Epidermal melanocyte (primary cell): ENCODE measurements around the gene KCNJ6.
A peak's percentile ranks its signal among the peaks of the same experiment; 100 is the strongest.
"Not testable (repeated sequence)": the region's sequence is repeated elsewhere in the genome, so short reads cannot be mapped to it uniquely, and the experiment has no call there.

ENCODE experiments used
- DNase-seq: peaks from one replicate; pipeline ENCODE4 v3.0.0; 2011; ENCODE audit warnings: low spot score; ENCODE audit not compliant: insufficient read length

KCNJ6 gene

GRCh38 chr21:37614351-37614875 lies 301.8 kb downstream of the KCNJ6 start:
- DNase-seq: no peak

GRCh38 chr21:37607081-37607480 lies 309.2 kb downstream of the KCNJ6 start:
- no peak for DNase-seq

GRCh38 chr21:37606549-37606948 lies 309.7 kb downstream of the KCNJ6 start:
- DNase-seq: no peak

GRCh38 chr21:37605006-37605405 lies 311.3 kb downstream of the KCNJ6 start:
- no peak for DNase-seq

GRCh38 chr21:37603129-37603528 lies 313.1 kb downstream of the KCNJ6 start:
- no peak for DNase-seq

- no peak for DNase-seq
Measured at GRCh38 chr21:37601915-37602314, 314.3 kb downstream of the KCNJ6 start.

GRCh38 chr21:37601027-37601426 lies 315.2 kb downstream of the KCNJ6 start:
- DNase-seq: no peak

GRCh38 chr21:37595944-37596343 lies 320.3 kb downstream of the KCNJ6 start:
- no peak for DNase-seq

- DNase-seq: no peak
Measured at GRCh38 chr21:37594472-37594951, 321.7 kb downstream of the KCNJ6 start.

GRCh38 chr21:37593740-37594471 lies 322.4 kb downstream of the KCNJ6 start:
- DNase-seq: no peak

GRCh38 chr21:37593015-37593414 lies 323.2 kb downstream of the KCNJ6 start:
- no peak for DNase-seq

- DNase-seq: no peak
Measured at GRCh38 chr21:37592496-37592895, 323.8 kb downstream of the KCNJ6 start.

GRCh38 chr21:37591994-37592393 lies 324.3 kb downstream of the KCNJ6 start:
- DNase-seq: not testable (repeated sequence)

- DNase-seq: not testable (repeated sequence)
Measured at GRCh38 chr21:37590836-37591235, 325.4 kb downstream of the KCNJ6 start.

- not testable (repeated sequence) for DNase-seq
Measured at GRCh38 chr21:37588644-37589043, 327.6 kb downstream of the KCNJ6 start.

GRCh38 chr21:37587635-37588177 lies 328.6 kb downstream of the KCNJ6 start:
- DNase-seq: no peak

- no peak for DNase-seq
Measured at GRCh38 chr21:37587203-37587602, 329.1 kb downstream of the KCNJ6 start.

GRCh38 chr21:37582590-37582989 lies 333.7 kb downstream of the KCNJ6 start:
- DNase-seq: peak; percentile 68

GRCh38 chr21:37580666-37581065 lies 335.6 kb downstream of the KCNJ6 start:
- DNase-seq: no peak

GRCh38 chr21:37579356-37579755 lies 336.9 kb downstream of the KCNJ6 start:
- DNase-seq: no peak

GRCh38 chr21:37578471-37579126 lies 337.7 kb downstream of the KCNJ6 start:
- no peak for DNase-seq

- DNase-seq: not testable (repeated sequence)
Measured at GRCh38 chr21:37576929-37577328, 339.3 kb downstream of the KCNJ6 start.
